ENCODE measurements around the gene ANKRD24. TPM values are rescaled to one million over a fixed set of nuclear protein-coding genes. Genes with fewer than 3 reads are reported as not detected.

Gene ANKRD24
- total and polyA plus RNA-seq, 4 donors = 0.28 to 2.5 (median 1.4) TPM

GRCh38 chr19:4152241-4152998 lies 30.1 kb upstream of the ANKRD24 start (continued):
- TF ChIP-seq ZBTB33 (IDR thresholded peaks at IDR 0.05) (peak; percentile 87), SP1 (IDR thresholded peaks at IDR 0.05) (no peak)

- 36% methylated on average over 21 of the region's 21 CpGs for WGBS
- peak overlapping the region; percentile 50 to 55 for H3K27ac ChIP-seq (ENCODE audit: low read depth in 1 of 2, low read length in 2 of 2)
- peak overlapping the region; percentile 34 to 54 for H3K9ac ChIP-seq (ENCODE audit: low read depth in 1 of 2, low read length in 2 of 2)
- TF ChIP-seq HNF4A (conservative IDR thresholded peaks at IDR 0.05) (peak; percentile 22 to 73), GABPA (IDR thresholded peaks at IDR 0.05 in 1 of 2, conservative IDR thresholded peaks at IDR 0.05 in 1 of 2) (no peak)
- H3K4me1 ChIP-seq (ENCODE audit: control insufficient read depth in 4 of 4, insufficient read depth in 4 of 4, low read length in 3 of 4) = peaks cover 2 to 43% (median 33%) of the 10 kb centered on the region in 4 donors
- DNase-seq (ENCODE audit: low spot score) = no peak
- no peaks in the 10 kb centered on the region for H3K27me3 ChIP-seq (ENCODE audit: control insufficient read depth in 4 of 4, insufficient read depth in 4 of 4, low read length in 3 of 4)
- H3K36me3 ChIP-seq (ENCODE audit: control insufficient read depth in 4 of 4, insufficient read depth in 3 of 4, low read depth in 1 of 4, low read length in 3 of 4) = peaks cover 3 to 18% (median 13%) of the 10 kb centered on the region in 4 donors
- H3K9me3 ChIP-seq (ENCODE audit: control insufficient read depth in 4 of 4, low read length in 3 of 4) = no peaks in the 10 kb centered on the region
- peak overlapping the region; percentile 68 to 94 (median 70) for H3K4me3 ChIP-seq (ENCODE audit: low read depth in 1 of 3, low read length in 3 of 3)
Observed at GRCh38 chr19:4154571-4155312, 27.7 kb upstream of the ANKRD24 start.

GRCh38 chr19:4157164-4157563 lies 25.3 kb upstream of the ANKRD24 start:
- 43% methylated on average over 6 of the region's 6 CpGs for WGBS
- Histone ChIP-seq H3K4me3 (ENCODE audit: low read depth in 1 of 3, low read length in 3 of 3) (peak overlapping the region in 2 of 3 donors; percentile 47 to 68), H3K9me3 (ENCODE audit: control insufficient read depth in 4 of 4, low read length in 3 of 4) (no peaks in the 10 kb centered on the region), H3K36me3 (ENCODE audit: control insufficient read depth in 4 of 4, insufficient read depth in 3 of 4, low read depth in 1 of 4, low read length in 3 of 4) (peaks cover 8 to 28% (median 20%) of the 10 kb centered on the region in 4 donors), H3K4me1 (ENCODE audit: control insufficient read depth in 4 of 4, insufficient read depth in 4 of 4, low read length in 3 of 4) (peaks cover 0 to 24% (median 22%) of the 10 kb centered on the region in 4 donors), H3K9ac (ENCODE audit: low read depth in 1 of 2, low read length in 2 of 2) (no peak overlapping the region), H3K27me3 (ENCODE audit: control insufficient read depth in 4 of 4, insufficient read depth in 4 of 4, low read length in 3 of 4) (no peaks in the 10 kb centered on the region), H3K27ac (ENCODE audit: low read depth in 1 of 2, low read length in 2 of 2) (no peak overlapping the region)
- DNase-seq (ENCODE audit: low spot score) = no peak
- TF ChIP-seq YY1 (IDR thresholded peaks at IDR 0.05) = peak; percentile 12
- peak in 1 of 2 donors; percentile 54 for TF ChIP-seq HNF4A (conservative IDR thresholded peaks at IDR 0.05)
- peak in 1 of 2 donors; percentile 27 for TF ChIP-seq RAD21 (IDR thresholded peaks at IDR 0.05)
- TF ChIP-seq EGR1 (IDR thresholded peaks at IDR 0.05; ENCODE audit: low read depth in 2 of 2) = peak in 1 of 2 donors; percentile 24
- TF ChIP-seq CTCF (IDR thresholded peaks at IDR 0.05; ENCODE audit: low read depth, low read length, missing input control) = no peak
- no peak for TF ChIP-seq NR2F2 (IDR thresholded peaks at IDR 0.05)
- TF ChIP-seq MAX (IDR thresholded peaks at IDR 0.05) = peak; percentile 72
- TF ChIP-seq SP1 (IDR thresholded peaks at IDR 0.05) = peak; percentile 41
- peak; percentile 64 to 72 for TF ChIP-seq RXRA (IDR thresholded peaks at IDR 0.05)

All from liver (tissue), 9 donors.